Peyer's patch (tissue), 4 donors: Measurements from ENCODE around the gene THEMIS2.

Experiments
- CTCF ChIP-seq, 6 experiments: fragments of 450-650 bp in 4 of 6; fragments of 200-600 bp in 2 of 6; sonication (generic) in 1 of 6; IDR thresholded peaks; one replicate each; pipeline ENCODE4 v1.5.1; 2017 to 2019; ENCODE audit warnings: antibody characterized with exemption in 6 of 6, mild to moderate bottlenecking in 3 of 6, moderate library complexity in 1 of 6
- POLR2A ChIP-seq, 2 donors: fragments of 450-650 bp; IDR thresholded peaks; one replicate each; pipeline ENCODE4 v1.5.1; 2017; ENCODE audit warnings: antibody characterized with exemption in 2 of 2, mild to moderate bottlenecking in 2 of 2, moderate library complexity in 2 of 2

- TF ChIP-seq CTCF (IDR thresholded peaks at IDR 0.05) (no peak), POLR2A (IDR thresholded peaks at IDR 0.05) (no peak)
Measured at GRCh38 chr1:27906759-27907158, 34.4 kb downstream of the THEMIS2 start.
